SK-N-SH (cell line): Measurements from ENCODE around the gene MFSD11. TPM values are rescaled to one million over a fixed set of nuclear protein-coding genes. Genes with fewer than 3 reads are reported as not detected.
A peak's percentile ranks its signal among the peaks of the same experiment; 100 is the strongest.

Source experiments
- CTCF ChIA-PET: fragments of 300-600, 350-600 bp; formaldehyde crosslinking; extraction: SDS; loops from one replicate; lab custom pipeline; 2021; lab: Yijun Ruan, JAX
- POLR2A ChIA-PET: fragments of 350-600 bp; sonication (Branson Sonifier 250); formaldehyde crosslinking; extraction: SDS; loops from one replicate; lab custom pipeline; 2020; ENCODE audit warnings: antibody characterized with exemption, inconsistent platforms; lab: Yijun Ruan, JAX
- DNase-seq: peaks from one replicate; pipeline ENCODE4 v3.0.0; 2012
- H2AFZ ChIP-seq: fragments of 200-600 bp; sonication (generic); 2 replicates; pipeline ENCODE4 v1.8.1; 2016; ENCODE audit warnings: antibody characterized with exemption, mild to moderate bottlenecking, low read depth
- H3F3A ChIP-seq: fragments of 200-600 bp; sonication (generic); replicated peaks from 2 replicates; pipeline ENCODE3; 2016; ENCODE audit warnings: antibody characterized with exemption, mild to moderate bottlenecking; ENCODE audit not compliant: insufficient read depth
- H3K27ac ChIP-seq, 2 experiments: fragments of 200-500 bp in 1 of 2; fragments of 200-600 bp in 1 of 2; sonication (Bioruptor generic) in 1 of 2; sonication (generic), shearing (Covaris generic) in 1 of 2; 2 replicates each; pipeline versions ENCODE4 v1.5.1 to v1.6.1; 2014 to 2016; ENCODE audit warnings: low read depth in 2 of 2, inconsistent platforms in 1 of 2, low read length in 1 of 2, mild to moderate bottlenecking in 1 of 2, mixed read lengths in 1 of 2
- H3K27me3 ChIP-seq: fragments of 200-600 bp; sonication (generic), shearing (Covaris generic); 2 replicates; pipeline ENCODE4 v1.6.1; 2016; ENCODE audit warnings: mixed run types; ENCODE audit not compliant: insufficient read depth
- H3K36me3 ChIP-seq, 2 experiments: fragments of 200-500 bp in 1 of 2; fragments of 200-600 bp in 1 of 2; sonication (Bioruptor generic) in 1 of 2; sonication (generic) in 1 of 2; replicated peaks in 1 of 2; 2 replicates each; pipeline versions ENCODE3 to v1.5.1; 2014 to 2016; ENCODE audit warnings: low read length in 1 of 2, mild to moderate bottlenecking in 1 of 2; ENCODE audit not compliant: insufficient read depth in 2 of 2, control insufficient read depth in 1 of 2
- H3K4me1 ChIP-seq, 2 experiments: fragments of 200-500 bp in 1 of 2; fragments of 200-600 bp in 1 of 2; sonication (Bioruptor generic) in 1 of 2; sonication (generic), shearing (Covaris generic) in 1 of 2; 2 replicates each; pipeline versions ENCODE4 v1.5.1 to v1.6.1; 2014 to 2016; ENCODE audit warnings: low read depth in 1 of 2, low read length in 1 of 2, mixed run types in 1 of 2; ENCODE audit not compliant: insufficient read depth in 2 of 2, control insufficient read depth in 1 of 2
- H3K4me2 ChIP-seq: fragments of 200-600 bp; sonication (generic), shearing (Covaris generic); 2 replicates; pipeline ENCODE4 v1.6.1; 2017; ENCODE audit warnings: mixed run types
- H3K4me3 ChIP-seq, 2 experiments: fragments of 200-500 bp in 1 of 2; fragments of 200-600 bp in 1 of 2; sonication (Bioruptor generic) in 1 of 2; sonication (generic), shearing (Covaris generic) in 1 of 2; 2 replicates each; pipeline versions ENCODE4 v1.5.1 to v1.8.1; 2014 to 2016; ENCODE audit warnings: low read depth in 2 of 2, inconsistent platforms in 1 of 2, low read length in 1 of 2, mild to moderate bottlenecking in 1 of 2, mixed read lengths in 1 of 2, moderate library complexity in 1 of 2
- H3K79me2 ChIP-seq: fragments of 200-600 bp; sonication (generic); 2 replicates; pipeline ENCODE4 v1.8.1; 2017; ENCODE audit warnings: mild to moderate bottlenecking; ENCODE audit not compliant: insufficient read depth
- H3K9ac ChIP-seq: fragments of 200-600 bp; sonication (generic); 2 replicates; pipeline ENCODE4 v1.6.1; 2017; ENCODE audit warnings: mixed run types
- H3K9me2 ChIP-seq: fragments of 200-600 bp; sonication (generic); 2 replicates; pipeline ENCODE4 v1.6.1; 2017; ENCODE audit warnings: mixed run types
- H3K9me3 ChIP-seq: fragments of 200-600 bp; sonication (generic); 2 replicates; pipeline ENCODE4 v1.6.1; 2017; ENCODE audit warnings: mixed run types, mild to moderate bottlenecking, moderate library complexity
- H4K20me1 ChIP-seq: fragments of 200-600 bp; sonication (generic); 2 replicates; pipeline ENCODE4 v1.6.1; 2017; ENCODE audit warnings: mild to moderate bottlenecking, mixed run types; ENCODE audit not compliant: insufficient read depth
- EZH2phosphoT487 ChIP-seq: fragments of 200-600 bp; sonication (generic); IDR thresholded peaks from 2 replicates; pipeline ENCODE4 v1.6.1; 2017; ENCODE audit warnings: low read depth, mixed run types, mild to moderate bottlenecking, antibody characterized with exemption, moderate library complexity, borderline replicate concordance
- FOSL2 ChIP-seq: IDR thresholded peaks from 2 replicates; pipeline ENCODE4 v1.4.0; 2012; ENCODE audit warnings: low read depth, mild to moderate bottlenecking, moderate library complexity, borderline replicate concordance
- MXI1 ChIP-seq: IDR thresholded peaks from 2 replicates; pipeline ENCODE4 v1.6.1; 2012; ENCODE audit warnings: mild to moderate bottlenecking, low read depth, low read length, improper control_type of control experiment
- RAD21 ChIP-seq: IDR thresholded peaks from 2 replicates; pipeline ENCODE4 v1.6.1; 2012; ENCODE audit warnings: mild to moderate bottlenecking, low read length
- RCOR1 ChIP-seq: fragments of 150-350 bp; IDR thresholded peaks from 2 replicates; pipeline ENCODE4 v1.6.1; 2017; ENCODE audit warnings: antibody characterized with exemption, low read length
- SMC3 ChIP-seq: IDR thresholded peaks from 2 replicates; pipeline ENCODE4 v1.6.1; 2012; ENCODE audit warnings: low read depth, low read length, improper control_type of control experiment
- WGBS: methylation state at CpG from one replicate; pipeline ENCODE4 v1.1.6; 2017; ENCODE audit warnings: low lambda C conversion rate; 5-methylcytosine and 5-hydroxymethylcytosine counted together
- polyA plus RNA-seq, 3 experiments: library from polyadenylated mRNA; depleted of rRNA; stranded (reverse); fragments of >200 nt; gene quantifications; 2 replicates each; pipeline ENCODE4 v1.2.3, GENCODE V29; 2012
- TF ChIP-seq, protein P1 (sequence below): IDR thresholded peaks from 2 replicates; pipeline ENCODE4 v1.6.1; 2012; ENCODE audit warnings: mild to moderate bottlenecking, low read depth, low read length, moderate library complexity
- TF ChIP-seq, protein P2 (sequence below): fragments of 200-600 bp; sonication (generic); IDR thresholded peaks from 2 replicates; pipeline ENCODE4 v1.6.1; 2017; ENCODE audit warnings: antibody characterized with exemption, mild to moderate bottlenecking, moderate library complexity
- TF ChIP-seq, protein P3 (sequence below): IDR thresholded peaks from 2 replicates; pipeline ENCODE4; 2012
- TF ChIP-seq, protein P4 (sequence below): IDR thresholded peaks from 2 replicates; pipeline ENCODE4 v1.4.0; 2012; ENCODE audit warnings: low read depth, borderline replicate concordance

The MFSD11 gene
- polyA plus RNA-seq, 1 of the 3 experiments (the other 2 are of a cell fraction): 22.7 TPM

DNA sequence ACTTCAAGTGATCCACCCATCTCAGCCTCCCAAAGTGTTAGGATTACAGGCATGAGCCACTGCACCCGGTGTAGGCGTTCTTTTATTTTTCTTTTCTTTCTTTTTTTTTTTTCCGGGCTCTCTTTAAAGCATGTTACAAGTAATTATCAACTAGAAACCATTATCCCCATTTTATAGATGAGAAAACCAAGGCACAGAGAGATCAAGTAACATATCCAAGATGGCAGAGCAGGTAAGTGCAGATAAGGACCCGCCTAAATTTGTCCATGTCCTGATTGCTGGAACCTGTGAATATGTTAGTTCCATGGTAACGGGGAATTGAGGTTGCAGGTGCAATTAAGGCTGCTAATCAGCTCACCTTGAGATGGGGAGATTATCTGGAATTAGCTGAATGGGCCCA is 54.4 kb downstream of the MFSD11 start:
- ChIA-PET POLR2A (no interaction called here), CTCF (interaction anchor here (0.6 to 2.7 kb wide), 3 partner anchors 76 to 274 kb away, joined by 3 to 7 read pairs (median 3); no protein-coding TSS in a partner anchor)
- DNase-seq: no peak
- no peak overlapping the region for H2AFZ ChIP-seq
- peaks cover 12% of the 10 kb centered on the region for H3F3A ChIP-seq
- no peaks in the 10 kb centered on the region for H3K27me3 ChIP-seq
- H3K36me3 ChIP-seq: no peaks in the 10 kb centered on the region
- no peak overlapping the region for H3K27ac ChIP-seq
- no peaks in the 10 kb centered on the region for H3K79me2 ChIP-seq
- no peak overlapping the region for H3K9ac ChIP-seq
- H3K4me1 ChIP-seq: peaks cover 11 to 15% of the 10 kb centered on the region in 2 experiments
- no peak overlapping the region for H3K4me2 ChIP-seq
- no peak overlapping the region for H3K4me3 ChIP-seq
- no peaks in the 10 kb centered on the region for H3K9me3 ChIP-seq
- 95% methylated on average over 5 of the region's 5 CpGs for WGBS
- H3K9me2 ChIP-seq: no peaks in the 10 kb centered on the region
- H4K20me1 ChIP-seq: no peaks in the 10 kb centered on the region
- no peak for TF ChIP-seq FOSL2
- TF ChIP-seq MXI1: no peak
- TF ChIP-seq EZH2phosphoT487: no peak
- TF ChIP-seq, protein P1, sequence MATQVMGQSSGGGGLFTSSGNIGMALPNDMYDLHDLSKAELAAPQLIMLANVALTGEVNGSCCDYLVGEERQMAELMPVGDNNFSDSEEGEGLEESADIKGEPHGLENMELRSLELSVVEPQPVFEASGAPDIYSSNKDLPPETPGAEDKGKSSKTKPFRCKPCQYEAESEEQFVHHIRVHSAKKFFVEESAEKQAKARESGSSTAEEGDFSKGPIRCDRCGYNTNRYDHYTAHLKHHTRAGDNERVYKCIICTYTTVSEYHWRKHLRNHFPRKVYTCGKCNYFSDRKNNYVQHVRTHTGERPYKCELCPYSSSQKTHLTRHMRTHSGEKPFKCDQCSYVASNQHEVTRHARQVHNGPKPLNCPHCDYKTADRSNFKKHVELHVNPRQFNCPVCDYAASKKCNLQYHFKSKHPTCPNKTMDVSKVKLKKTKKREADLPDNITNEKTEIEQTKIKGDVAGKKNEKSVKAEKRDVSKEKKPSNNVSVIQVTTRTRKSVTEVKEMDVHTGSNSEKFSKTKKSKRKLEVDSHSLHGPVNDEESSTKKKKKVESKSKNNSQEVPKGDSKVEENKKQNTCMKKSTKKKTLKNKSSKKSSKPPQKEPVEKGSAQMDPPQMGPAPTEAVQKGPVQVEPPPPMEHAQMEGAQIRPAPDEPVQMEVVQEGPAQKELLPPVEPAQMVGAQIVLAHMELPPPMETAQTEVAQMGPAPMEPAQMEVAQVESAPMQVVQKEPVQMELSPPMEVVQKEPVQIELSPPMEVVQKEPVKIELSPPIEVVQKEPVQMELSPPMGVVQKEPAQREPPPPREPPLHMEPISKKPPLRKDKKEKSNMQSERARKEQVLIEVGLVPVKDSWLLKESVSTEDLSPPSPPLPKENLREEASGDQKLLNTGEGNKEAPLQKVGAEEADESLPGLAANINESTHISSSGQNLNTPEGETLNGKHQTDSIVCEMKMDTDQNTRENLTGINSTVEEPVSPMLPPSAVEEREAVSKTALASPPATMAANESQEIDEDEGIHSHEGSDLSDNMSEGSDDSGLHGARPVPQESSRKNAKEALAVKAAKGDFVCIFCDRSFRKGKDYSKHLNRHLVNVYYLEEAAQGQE: no peak
- TF ChIP-seq, protein P2, sequence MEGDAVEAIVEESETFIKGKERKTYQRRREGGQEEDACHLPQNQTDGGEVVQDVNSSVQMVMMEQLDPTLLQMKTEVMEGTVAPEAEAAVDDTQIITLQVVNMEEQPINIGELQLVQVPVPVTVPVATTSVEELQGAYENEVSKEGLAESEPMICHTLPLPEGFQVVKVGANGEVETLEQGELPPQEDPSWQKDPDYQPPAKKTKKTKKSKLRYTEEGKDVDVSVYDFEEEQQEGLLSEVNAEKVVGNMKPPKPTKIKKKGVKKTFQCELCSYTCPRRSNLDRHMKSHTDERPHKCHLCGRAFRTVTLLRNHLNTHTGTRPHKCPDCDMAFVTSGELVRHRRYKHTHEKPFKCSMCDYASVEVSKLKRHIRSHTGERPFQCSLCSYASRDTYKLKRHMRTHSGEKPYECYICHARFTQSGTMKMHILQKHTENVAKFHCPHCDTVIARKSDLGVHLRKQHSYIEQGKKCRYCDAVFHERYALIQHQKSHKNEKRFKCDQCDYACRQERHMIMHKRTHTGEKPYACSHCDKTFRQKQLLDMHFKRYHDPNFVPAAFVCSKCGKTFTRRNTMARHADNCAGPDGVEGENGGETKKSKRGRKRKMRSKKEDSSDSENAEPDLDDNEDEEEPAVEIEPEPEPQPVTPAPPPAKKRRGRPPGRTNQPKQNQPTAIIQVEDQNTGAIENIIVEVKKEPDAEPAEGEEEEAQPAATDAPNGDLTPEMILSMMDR: no peak
- TF ChIP-seq, protein P3, sequence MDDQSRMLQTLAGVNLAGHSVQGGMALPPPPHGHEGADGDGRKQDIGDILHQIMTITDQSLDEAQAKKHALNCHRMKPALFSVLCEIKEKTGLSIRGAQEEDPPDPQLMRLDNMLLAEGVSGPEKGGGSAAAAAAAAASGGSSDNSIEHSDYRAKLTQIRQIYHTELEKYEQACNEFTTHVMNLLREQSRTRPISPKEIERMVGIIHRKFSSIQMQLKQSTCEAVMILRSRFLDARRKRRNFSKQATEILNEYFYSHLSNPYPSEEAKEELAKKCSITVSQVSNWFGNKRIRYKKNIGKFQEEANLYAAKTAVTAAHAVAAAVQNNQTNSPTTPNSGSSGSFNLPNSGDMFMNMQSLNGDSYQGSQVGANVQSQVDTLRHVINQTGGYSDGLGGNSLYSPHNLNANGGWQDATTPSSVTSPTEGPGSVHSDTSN: no peak
- TF ChIP-seq RCOR1: no peak
- no peak for TF ChIP-seq SMC3
- TF ChIP-seq, all 33 proteins: peak for 0

DNA sequence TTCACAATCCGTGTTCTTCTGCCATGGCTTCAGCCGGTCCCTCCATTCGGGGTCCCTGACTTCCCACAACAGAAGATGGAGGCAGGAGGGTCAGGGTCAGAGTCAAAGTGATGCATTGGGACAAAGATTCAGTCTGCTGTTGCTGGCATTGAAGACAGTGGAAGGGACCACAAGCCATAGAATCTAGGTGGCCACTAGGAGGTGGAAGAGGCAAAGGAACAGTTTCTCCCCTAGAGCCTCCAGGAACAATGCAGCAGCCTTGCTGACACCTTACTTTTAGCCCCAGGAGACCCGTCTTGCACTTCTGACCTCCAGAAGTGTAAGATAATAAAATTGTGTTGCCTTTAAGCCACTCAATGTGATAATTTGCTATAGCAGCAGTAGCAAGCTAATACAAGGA is 55.9 kb downstream of the MFSD11 start:
- H3K4me1 ChIP-seq: peaks cover 11 to 15% of the 10 kb centered on the region in 2 experiments
- CTCF ChIA-PET: interaction anchor here (0.7 to 1.6 kb wide), 6 partner anchors 18 to 627 kb away, joined by 3 to 5 read pairs (median 4); no protein-coding TSS in a partner anchor
- H3F3A ChIP-seq: peaks cover 12% of the 10 kb centered on the region
- TF ChIP-seq RAD21: peak; percentile 84
- TF ChIP-seq, protein P4, sequence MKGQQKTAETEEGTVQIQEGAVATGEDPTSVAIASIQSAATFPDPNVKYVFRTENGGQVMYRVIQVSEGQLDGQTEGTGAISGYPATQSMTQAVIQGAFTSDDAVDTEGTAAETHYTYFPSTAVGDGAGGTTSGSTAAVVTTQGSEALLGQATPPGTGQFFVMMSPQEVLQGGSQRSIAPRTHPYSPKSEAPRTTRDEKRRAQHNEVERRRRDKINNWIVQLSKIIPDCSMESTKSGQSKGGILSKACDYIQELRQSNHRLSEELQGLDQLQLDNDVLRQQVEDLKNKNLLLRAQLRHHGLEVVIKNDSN: no peak
- TF ChIP-seq, protein P2: peak; percentile 58
- TF ChIP-seq SMC3: peak; percentile 52; the same call in 1 of the 2 replicates
- POLR2A ChIA-PET: no interaction called here
- peak; percentile 61 for DNase-seq
- H4K20me1 ChIP-seq: no peaks in the 10 kb centered on the region
- H3K9ac ChIP-seq: no peak overlapping the region
- H3K9me2 ChIP-seq: no peaks in the 10 kb centered on the region
- H3K27me3 ChIP-seq: no peaks in the 10 kb centered on the region
- H3K36me3 ChIP-seq: no peaks in the 10 kb centered on the region
- no peak overlapping the region for H3K4me2 ChIP-seq
- no peaks in the 10 kb centered on the region for H3K79me2 ChIP-seq
- H2AFZ ChIP-seq: no peak overlapping the region
- no peak overlapping the region for H3K27ac ChIP-seq
- no peak overlapping the region for H3K4me3 ChIP-seq
- H3K9me3 ChIP-seq: no peaks in the 10 kb centered on the region
- WGBS: 58% methylated on average over 4 of the region's 4 CpGs
